OCI-LY1 (cell line): ENCODE data around the gene ZNF19.

ENCODE experiments used
- EZH2 ChIP-seq: fragments of 200-600 bp; sonication (generic), shearing (Covaris generic); IDR thresholded peaks from 2 replicates; pipeline ENCODE4 v1.8.0; 2017; ENCODE audit warnings: borderline replicate concordance, mixed run types, mild to moderate bottlenecking, antibody characterized with exemption, low read length, moderate library complexity, mixed read lengths
- TF ChIP-seq, protein P1 (sequence below): fragments of 200-600 bp; sonication (generic), shearing (Covaris generic); IDR thresholded peaks from 2 replicates; pipeline ENCODE4 v1.5.1; 2017; ENCODE audit warnings: mild to moderate bottlenecking, antibody characterized with exemption, low read length, moderate library complexity, mixed read lengths

DNA sequence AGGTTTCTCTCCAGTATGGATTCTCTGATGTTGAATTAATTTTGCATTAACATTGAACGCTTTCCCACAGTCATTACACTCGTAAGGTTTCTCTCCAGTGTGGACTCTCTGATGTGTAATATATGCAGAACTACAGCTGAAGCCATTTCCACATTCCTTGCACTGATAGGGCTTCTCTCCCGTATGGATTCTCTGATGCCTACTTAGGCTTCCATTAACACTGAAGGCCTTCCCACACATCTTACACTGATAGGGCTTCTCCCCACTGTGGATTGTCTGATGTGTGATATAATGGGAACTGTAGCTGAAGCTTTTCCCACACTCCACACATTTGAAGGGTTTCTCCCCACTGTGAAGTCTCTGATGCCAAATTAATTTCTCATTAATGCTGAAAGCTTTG lies 40.1 kb downstream of the ZNF19 start:
- TF ChIP-seq, protein P1, sequence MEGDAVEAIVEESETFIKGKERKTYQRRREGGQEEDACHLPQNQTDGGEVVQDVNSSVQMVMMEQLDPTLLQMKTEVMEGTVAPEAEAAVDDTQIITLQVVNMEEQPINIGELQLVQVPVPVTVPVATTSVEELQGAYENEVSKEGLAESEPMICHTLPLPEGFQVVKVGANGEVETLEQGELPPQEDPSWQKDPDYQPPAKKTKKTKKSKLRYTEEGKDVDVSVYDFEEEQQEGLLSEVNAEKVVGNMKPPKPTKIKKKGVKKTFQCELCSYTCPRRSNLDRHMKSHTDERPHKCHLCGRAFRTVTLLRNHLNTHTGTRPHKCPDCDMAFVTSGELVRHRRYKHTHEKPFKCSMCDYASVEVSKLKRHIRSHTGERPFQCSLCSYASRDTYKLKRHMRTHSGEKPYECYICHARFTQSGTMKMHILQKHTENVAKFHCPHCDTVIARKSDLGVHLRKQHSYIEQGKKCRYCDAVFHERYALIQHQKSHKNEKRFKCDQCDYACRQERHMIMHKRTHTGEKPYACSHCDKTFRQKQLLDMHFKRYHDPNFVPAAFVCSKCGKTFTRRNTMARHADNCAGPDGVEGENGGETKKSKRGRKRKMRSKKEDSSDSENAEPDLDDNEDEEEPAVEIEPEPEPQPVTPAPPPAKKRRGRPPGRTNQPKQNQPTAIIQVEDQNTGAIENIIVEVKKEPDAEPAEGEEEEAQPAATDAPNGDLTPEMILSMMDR = no peak
- TF ChIP-seq EZH2 = no peak
